Mesendoderm (in vitro differentiated cells): ENCODE results near the gene MACF1.

Source experiments
- DNase-seq: peaks from one replicate; pipeline ENCODE4 v3.0.0; 2013
- H2AK5ac ChIP-seq: 2 replicates; pipeline ENCODE4 v1.6.1; 2013; ENCODE audit warnings: low read length, inconsistent platforms
- H2BK120ac ChIP-seq: 2 replicates; pipeline ENCODE4 v1.6.1; 2013; ENCODE audit warnings: low read depth, mild to moderate bottlenecking, low read length, moderate library complexity, mixed read lengths
- H2BK15ac ChIP-seq: replicated peaks from 2 replicates; pipeline ENCODE4 v1.6.1; 2013; ENCODE audit warnings: low read depth, mild to moderate bottlenecking, moderate library complexity
- H2BK5ac ChIP-seq: 2 replicates; pipeline ENCODE4 v1.6.1; 2013; ENCODE audit warnings: low read length, inconsistent platforms
- H3K18ac ChIP-seq: 2 replicates; pipeline ENCODE4 v1.6.1; 2013; ENCODE audit warnings: mild to moderate bottlenecking, low read length, mixed read lengths
- H3K23ac ChIP-seq: one replicate; pipeline ENCODE4 v1.6.1; 2013; ENCODE audit warnings: low read length
- H3K27ac ChIP-seq: 2 replicates; pipeline ENCODE4 v1.5.1; 2013; ENCODE audit warnings: low read depth, mild to moderate bottlenecking, inconsistent platforms, low read length, moderate library complexity
- H3K27me3 ChIP-seq: 2 replicates; pipeline ENCODE4 v1.6.1; 2013; ENCODE audit warnings: low read length, control low read depth, mild to moderate bottlenecking, inconsistent platforms; ENCODE audit not compliant: insufficient read depth, poor library complexity
- H3K36me3 ChIP-seq: 2 replicates; pipeline ENCODE4 v1.6.1; 2013; ENCODE audit warnings: low read length, inconsistent platforms; ENCODE audit not compliant: control insufficient read depth, insufficient read depth
- H3K4ac ChIP-seq: one replicate; pipeline ENCODE4 v1.6.1; 2013; ENCODE audit warnings: low read depth, mild to moderate bottlenecking, low read length, moderate library complexity
- H3K4me1 ChIP-seq: 2 replicates; pipeline ENCODE4 v1.6.1; 2013; ENCODE audit warnings: low read depth, low read length, inconsistent platforms; ENCODE audit not compliant: control insufficient read depth
- H3K4me2 ChIP-seq: 2 replicates; pipeline ENCODE4 v1.6.1; 2013; ENCODE audit warnings: low read length
- H3K4me3 ChIP-seq: 2 replicates; pipeline ENCODE4 v1.5.1; 2013; ENCODE audit warnings: mild to moderate bottlenecking, low read length
- H3K56ac ChIP-seq: one replicate; pipeline ENCODE4 v1.6.1; 2013; ENCODE audit warnings: low read length
- H3K79me1 ChIP-seq: 2 replicates; pipeline ENCODE4 v1.6.1; 2013; ENCODE audit warnings: low read length, inconsistent platforms
- H3K79me2 ChIP-seq: 2 replicates; pipeline ENCODE4 v1.6.1; 2013; ENCODE audit warnings: mild to moderate bottlenecking, low read length; ENCODE audit not compliant: control insufficient read depth, insufficient read depth
- H3K9ac ChIP-seq: 2 replicates; pipeline ENCODE4 v1.6.1; 2013; ENCODE audit warnings: low read length, inconsistent platforms
- H4K5ac ChIP-seq: one replicate; pipeline ENCODE4 v1.6.1; 2013; ENCODE audit warnings: low read length
- H4K8ac ChIP-seq: one replicate; pipeline ENCODE4 v1.6.1; 2013; ENCODE audit warnings: low read depth, mild to moderate bottlenecking, control low read depth, low read length, moderate library complexity
- WGBS: extraction: QIAGEN DNeasy Blood & Tissue Kit; methylation state at CpG from one replicate; pipeline ENCODE4 v1.1.7; 2013; ENCODE audit warnings: low lambda C conversion rate, missing lambda C conversion rate; ENCODE audit not compliant: insufficient coverage; ENCODE audit errors: extremely low coverage; 5-methylcytosine and 5-hydroxymethylcytosine counted together

MACF1 gene

DNA sequence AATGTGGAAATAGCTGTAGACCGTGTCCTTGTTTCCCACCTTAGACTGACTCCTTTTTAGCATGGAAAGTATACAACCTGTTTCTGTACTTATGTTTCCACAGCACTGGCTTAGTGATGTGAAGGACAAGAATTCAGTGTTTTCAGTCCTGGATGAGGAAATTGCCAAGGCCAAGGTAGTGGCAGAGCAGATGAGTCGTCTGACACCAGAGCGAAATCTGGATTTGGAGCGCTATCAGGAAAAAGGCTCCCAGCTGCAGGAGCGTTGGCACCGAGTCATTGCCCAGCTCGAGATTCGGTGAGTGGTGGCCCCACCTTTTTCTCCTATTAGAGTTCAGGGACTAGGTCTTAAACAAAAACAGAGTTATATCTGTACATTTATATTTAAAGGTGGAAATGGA lies 112.6 kb downstream of the MACF1 start:
- no peak overlapping the region for H4K5ac ChIP-seq
- H2AK5ac ChIP-seq: no peak overlapping the region
- H3K79me2 ChIP-seq: no peaks in the 10 kb centered on the region
- no peak overlapping the region for H4K8ac ChIP-seq
- H3K4me1 ChIP-seq: no peaks in the 10 kb centered on the region
- H3K27me3 ChIP-seq: no peaks in the 10 kb centered on the region
- H3K79me1 ChIP-seq: no peaks in the 10 kb centered on the region
- DNase-seq: peak; percentile 3
- no peak overlapping the region for H3K9ac ChIP-seq
- no peak overlapping the region for H3K4me2 ChIP-seq
- H3K56ac ChIP-seq: no peak overlapping the region
- no peak overlapping the region for H2BK120ac ChIP-seq
- H2BK15ac ChIP-seq: no peak overlapping the region
- H3K4ac ChIP-seq: no peak overlapping the region
- H3K4me3 ChIP-seq: no peak overlapping the region
- no peak overlapping the region for H3K23ac ChIP-seq
- H3K18ac ChIP-seq: no peak overlapping the region
- no peak overlapping the region for H2BK5ac ChIP-seq
- no peaks in the 10 kb centered on the region for H3K36me3 ChIP-seq
- H3K27ac ChIP-seq: no peak overlapping the region
- no CpG with 5 or more reads among the region's 8 CpGs for WGBS

DNA sequence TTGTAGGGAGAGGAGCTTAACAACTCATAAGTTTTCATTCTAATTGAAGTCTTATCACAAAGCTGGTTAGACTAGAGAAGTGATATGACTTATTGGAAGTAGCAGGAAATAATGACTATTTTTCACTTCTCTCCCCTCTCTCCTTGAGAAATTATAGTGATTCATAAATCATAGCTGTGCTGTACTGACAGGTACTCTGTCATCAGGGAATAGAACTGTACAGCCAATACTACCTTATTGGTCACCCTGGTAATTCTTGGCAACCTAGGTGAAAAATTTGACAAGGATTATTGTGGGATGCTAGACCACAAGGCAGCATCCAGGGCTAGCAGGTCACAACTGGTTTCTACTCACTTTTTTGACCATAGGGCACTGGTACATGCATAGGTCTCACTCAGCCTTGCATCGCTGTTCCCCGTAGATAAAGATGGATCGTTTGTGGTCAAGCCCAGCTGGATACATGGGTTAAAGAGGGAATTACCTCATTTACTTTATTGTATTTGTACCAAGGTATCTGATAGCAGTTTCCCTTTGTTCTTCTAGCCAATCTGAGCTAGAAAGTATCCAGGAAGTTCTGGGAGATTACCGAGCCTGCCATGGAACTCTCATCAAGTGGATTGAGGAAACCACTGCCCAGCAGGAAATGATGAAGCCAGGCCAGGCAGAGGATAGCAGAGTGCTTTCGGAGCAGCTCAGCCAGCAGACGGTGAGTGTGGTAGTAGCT lies 113.6 kb downstream of the MACF1 start:
- H3K23ac ChIP-seq: no peak overlapping the region
- H3K36me3 ChIP-seq: peaks cover 2% of the 10 kb centered on the region

DNA sequence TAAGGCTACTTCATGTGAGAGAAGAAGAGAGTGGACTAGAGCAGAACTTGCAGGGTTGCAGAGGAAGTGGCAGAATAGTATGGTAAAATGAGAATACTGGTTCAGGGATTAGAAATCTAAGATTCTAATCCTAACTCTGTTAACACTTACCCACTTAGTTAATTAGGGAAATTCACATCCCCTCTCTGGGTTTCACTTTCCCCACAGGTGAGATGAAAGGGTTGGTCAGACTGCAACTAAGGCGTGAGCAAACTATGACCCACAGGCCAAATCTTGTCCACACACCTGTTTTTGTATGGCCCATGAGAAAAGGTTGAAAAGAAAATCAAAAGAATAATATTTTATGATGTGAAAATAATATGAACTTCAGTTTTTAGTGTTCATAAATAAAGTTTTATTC lies 117.5 kb downstream of the MACF1 start:
- Histone ChIP-seq H3K79me2 (no peaks in the 10 kb centered on the region), H2AK5ac (no peak overlapping the region), H4K5ac (no peak overlapping the region), H3K56ac (no peak overlapping the region), H3K4ac (no peak overlapping the region), H4K8ac (no peak overlapping the region), H3K9ac (no peak overlapping the region), H3K4me1 (no peaks in the 10 kb centered on the region), H3K36me3 (peaks cover 2% of the 10 kb centered on the region), H3K18ac (no peak overlapping the region), H3K23ac (no peak overlapping the region), H3K4me3 (no peak overlapping the region), H3K27me3 (no peaks in the 10 kb centered on the region), H3K79me1 (no peaks in the 10 kb centered on the region), H2BK120ac (no peak overlapping the region), H3K27ac (no peak overlapping the region), H2BK15ac (no peak overlapping the region), H3K4me2 (no peak overlapping the region), H2BK5ac (no peak overlapping the region)
- WGBS: no CpG with 5 or more reads among the region's 1 CpG
- no peak for DNase-seq

More for the DNA sequence above, 113.6 kb downstream of the MACF1 start:
- no peak overlapping the region for H3K9ac ChIP-seq
- no peak overlapping the region for H3K4ac ChIP-seq
- H3K79me2 ChIP-seq: no peaks in the 10 kb centered on the region
- H3K18ac ChIP-seq: no peak overlapping the region
- H3K4me2 ChIP-seq: no peak overlapping the region
- H3K27ac ChIP-seq: no peak overlapping the region
- no peaks in the 10 kb centered on the region for H3K79me1 ChIP-seq
- H3K4me3 ChIP-seq: no peak overlapping the region
- peak; percentile 92 for DNase-seq
- H4K5ac ChIP-seq: no peak overlapping the region
- no peaks in the 10 kb centered on the region for H3K27me3 ChIP-seq
- H2AK5ac ChIP-seq: no peak overlapping the region
- H2BK5ac ChIP-seq: no peak overlapping the region
- no peak overlapping the region for H3K56ac ChIP-seq
- H2BK120ac ChIP-seq: no peak overlapping the region
- H3K4me1 ChIP-seq: no peaks in the 10 kb centered on the region
- no CpG with 5 or more reads among the region's 6 CpGs for WGBS
- no peak overlapping the region for H2BK15ac ChIP-seq
- no peak overlapping the region for H4K8ac ChIP-seq

DNA sequence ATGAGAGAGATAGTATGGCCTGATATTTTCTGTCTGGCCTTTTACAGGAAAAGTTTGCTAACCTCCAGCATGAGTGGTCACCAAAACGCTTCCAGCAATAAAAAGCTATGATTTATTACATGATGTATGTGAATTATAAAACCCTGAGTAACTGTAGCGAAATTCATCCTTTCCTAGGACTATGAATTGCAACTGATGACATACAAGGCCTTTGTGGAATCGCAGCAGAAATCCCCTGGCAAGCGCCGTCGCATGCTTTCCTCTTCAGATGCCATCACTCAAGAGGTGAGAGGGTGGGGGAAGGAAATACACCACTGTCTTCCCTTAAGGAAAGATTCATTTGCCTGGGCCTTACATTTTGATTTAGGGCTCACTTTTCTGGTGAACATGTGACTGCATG lies 117.9 kb downstream of the MACF1 start:
- no peak for DNase-seq
- Histone ChIP-seq H2BK15ac (no peak overlapping the region), H3K18ac (no peak overlapping the region), H3K27ac (no peak overlapping the region), H2BK120ac (no peak overlapping the region), H3K36me3 (peaks cover 2% of the 10 kb centered on the region), H3K4me3 (no peak overlapping the region), H3K4me1 (no peaks in the 10 kb centered on the region), H3K4me2 (no peak overlapping the region), H3K79me1 (no peaks in the 10 kb centered on the region), H3K4ac (no peak overlapping the region), H4K8ac (no peak overlapping the region), H3K56ac (no peak overlapping the region), H3K27me3 (no peaks in the 10 kb centered on the region), H2AK5ac (no peak overlapping the region), H4K5ac (no peak overlapping the region), H3K23ac (no peak overlapping the region), H3K79me2 (no peaks in the 10 kb centered on the region), H2BK5ac (no peak overlapping the region), H3K9ac (no peak overlapping the region)
- WGBS: no CpG with 5 or more reads among the region's 6 CpGs

DNA sequence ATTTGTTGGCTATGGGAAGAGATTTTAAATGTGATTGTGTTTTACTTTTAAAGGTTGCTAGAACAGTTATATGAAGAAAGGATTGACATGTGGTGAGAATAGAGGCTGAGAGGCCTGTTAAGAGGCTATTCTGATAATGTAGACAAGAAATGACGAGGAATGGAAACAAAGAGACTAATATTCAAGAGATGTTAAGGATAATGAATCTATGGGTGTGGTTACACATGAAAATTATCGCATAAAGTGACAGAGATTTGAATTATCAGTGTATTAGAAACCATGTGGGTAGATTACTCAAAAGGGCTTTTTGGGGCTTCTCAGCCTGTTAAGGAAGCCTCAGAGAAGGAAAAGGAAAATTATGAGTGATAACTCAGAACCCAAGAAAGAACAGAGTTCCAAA lies 120.4 kb downstream of the MACF1 start:
- Histone ChIP-seq H2BK5ac (no peak overlapping the region), H3K18ac (no peak overlapping the region), H3K36me3 (peaks cover 6% of the 10 kb centered on the region), H3K4ac (no peak overlapping the region), H3K79me1 (no peaks in the 10 kb centered on the region), H3K79me2 (no peaks in the 10 kb centered on the region), H4K5ac (no peak overlapping the region), H3K56ac (no peak overlapping the region), H3K23ac (no peak overlapping the region), H3K9ac (no peak overlapping the region), H4K8ac (no peak overlapping the region), H3K27ac (no peak overlapping the region), H3K4me3 (no peak overlapping the region), H3K4me1 (no peaks in the 10 kb centered on the region), H3K27me3 (no peaks in the 10 kb centered on the region), H2BK120ac (no peak overlapping the region), H3K4me2 (no peak overlapping the region), H2AK5ac (no peak overlapping the region), H2BK15ac (no peak overlapping the region)
- no peak for DNase-seq
- WGBS: no CpG with 5 or more reads among the region's 2 CpGs

DNA sequence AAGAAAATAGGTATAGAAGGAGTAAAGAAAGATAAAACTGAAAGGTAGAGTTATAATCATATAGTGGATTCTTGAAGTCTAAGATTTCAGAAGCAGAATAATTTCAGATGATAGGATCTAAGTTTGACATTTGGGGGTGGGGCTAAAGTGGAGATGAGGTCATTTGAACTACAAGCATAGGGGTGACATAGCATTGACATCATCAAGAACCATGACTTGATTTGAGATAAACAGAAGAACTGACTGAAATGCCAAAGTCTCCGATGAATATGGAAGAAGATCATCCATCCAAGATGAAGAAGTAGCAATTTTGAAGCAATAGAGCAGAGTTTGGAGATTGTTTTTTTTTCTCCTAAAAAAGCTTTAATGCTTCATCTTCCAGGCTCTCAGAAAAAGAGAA lies 122.3 kb downstream of the MACF1 start:
- no peak for DNase-seq
- Histone ChIP-seq H3K27ac (no peak overlapping the region), H3K4me1 (no peaks in the 10 kb centered on the region), H3K9ac (no peak overlapping the region), H4K5ac (no peak overlapping the region), H3K4me2 (no peak overlapping the region), H3K18ac (no peak overlapping the region), H3K27me3 (no peaks in the 10 kb centered on the region), H2BK5ac (no peak overlapping the region), H2BK120ac (no peak overlapping the region), H3K23ac (no peak overlapping the region), H4K8ac (no peak overlapping the region), H3K56ac (no peak overlapping the region), H3K79me2 (no peaks in the 10 kb centered on the region), H3K4me3 (no peak overlapping the region), H3K36me3 (peaks cover 7% of the 10 kb centered on the region), H3K79me1 (no peaks in the 10 kb centered on the region), H2BK15ac (no peak overlapping the region), H2AK5ac (no peak overlapping the region), H3K4ac (no peak overlapping the region)
- no CpG with 5 or more reads among the region's 1 CpG for WGBS
